GM23338 (cell line): ENCODE data around the gene ADAMTS20. TPM values are rescaled to one million over a fixed set of nuclear protein-coding genes. Genes with fewer than 3 reads are reported as not detected.

Experiments used
- ATAC-seq: fragments of 200-7000 bp; cut with Tn5 transposase; 3 replicates; pipeline ENCODE4 v1.9.1; 2020
- DNase-seq: peaks from one replicate; pipeline ENCODE4 v3.0.0-alpha.2; 2015; ENCODE audit warnings: low spot score
- H2AFZ ChIP-seq: fragments of 200-600 bp; sonication (generic); 2 replicates; pipeline ENCODE4 v1.8.0; 2016; ENCODE audit warnings: antibody characterized with exemption, mild to moderate bottlenecking, moderate library complexity
- H3F3A ChIP-seq: fragments of 200-600 bp; sonication (generic); replicated peaks from 2 replicates; pipeline ENCODE4 v1.8.0; 2017; ENCODE audit warnings: antibody characterized with exemption, mixed run types, low read depth
- H3K27ac ChIP-seq: fragments of 200-600 bp; sonication (generic); 2 replicates; pipeline ENCODE4 v1.6.1; 2016; ENCODE audit warnings: low read depth
- H3K27me3 ChIP-seq: fragments of 200-600 bp; sonication (generic); 2 replicates; pipeline ENCODE4 v1.8.0; 2016; ENCODE audit warnings: mild to moderate bottlenecking, mixed run types, moderate library complexity; ENCODE audit not compliant: insufficient read depth
- H3K36me3 ChIP-seq: fragments of 200-600 bp; sonication (generic); 2 replicates; pipeline ENCODE4 v1.8.0; 2016; ENCODE audit warnings: mild to moderate bottlenecking; ENCODE audit not compliant: insufficient read depth
- H3K4me1 ChIP-seq: fragments of 200-600 bp; sonication (generic); 2 replicates; pipeline ENCODE4 v1.8.0; 2016; ENCODE audit warnings: mild to moderate bottlenecking, moderate library complexity; ENCODE audit not compliant: insufficient read depth
- H3K4me2 ChIP-seq: fragments of 200-600 bp; sonication (generic); 2 replicates; pipeline ENCODE4 v1.7.1; 2017; ENCODE audit warnings: mixed run types
- H3K4me3 ChIP-seq: fragments of 200-600 bp; sonication (generic); 2 replicates; pipeline ENCODE4 v1.6.1; 2016; ENCODE audit warnings: mixed run types
- H3K79me2 ChIP-seq: fragments of 200-600 bp; sonication (generic); replicated peaks from 2 replicates; pipeline ENCODE4 v1.8.0; 2017; ENCODE audit warnings: mild to moderate bottlenecking; ENCODE audit not compliant: insufficient read depth
- H3K9me2 ChIP-seq: fragments of 200-600 bp; sonication (generic); 2 replicates; pipeline ENCODE4 v1.8.0; 2017; ENCODE audit not compliant: insufficient read depth
- H4K20me1 ChIP-seq: fragments of 200-600 bp; sonication (generic); replicated peaks from 2 replicates; pipeline ENCODE4 v1.8.0; 2017; ENCODE audit warnings: mild to moderate bottlenecking; ENCODE audit not compliant: insufficient read depth
- H3K27ac Mint-ChIP-seq: 2 replicates; pipeline ENCODE4 v1.8.0; 2020; ENCODE audit warnings: inconsistent platforms, mild to moderate bottlenecking, moderate library complexity, mixed read lengths
- H3K27me3 Mint-ChIP-seq: 3 replicates; pipeline ENCODE4 v1.8.0; 2022; ENCODE audit warnings: low read depth, mild to moderate bottlenecking, moderate library complexity, mixed read lengths, inconsistent platforms; ENCODE audit not compliant: insufficient read depth, poor library complexity
- H3K36me3 Mint-ChIP-seq: 3 replicates; pipeline ENCODE4 v1.8.0; 2021; ENCODE audit warnings: low read depth, mild to moderate bottlenecking, inconsistent platforms, moderate library complexity, mixed read lengths
- H3K4me1 Mint-ChIP-seq: 3 replicates; pipeline ENCODE4 v1.8.0; 2020; ENCODE audit warnings: mild to moderate bottlenecking, inconsistent platforms, mixed read lengths
- H3K4me3 Mint-ChIP-seq: 3 replicates; pipeline ENCODE4 v1.8.0; 2021; ENCODE audit warnings: moderate library complexity, mild to moderate bottlenecking, inconsistent platforms, mixed read lengths
- H3K9me3 Mint-ChIP-seq: 3 replicates; pipeline ENCODE4 v1.8.0; 2020; ENCODE audit warnings: moderate library complexity, mild to moderate bottlenecking, inconsistent platforms, mixed read lengths
- CREB1 ChIP-seq: fragments of 250-450 bp; sonication (Bioruptor Pico); IDR thresholded peaks from 2 replicates; pipeline ENCODE4 v1.5.0; 2020; ENCODE audit warnings: low read depth, mild to moderate bottlenecking, moderate library complexity
- CTCF ChIP-seq, 2 experiments: fragments of 200-600 bp in 1 of 2; sonication (generic) in 1 of 2; conservative IDR thresholded peaks; 2 replicates each; pipeline versions ENCODE4 v1.5.1 to v1.6.1; 2016 to 2017; ENCODE audit warnings: antibody characterized with exemption in 2 of 2, low read depth in 2 of 2, mild to moderate bottlenecking in 2 of 2, moderate library complexity in 1 of 2
- ETS1 ChIP-seq: IDR thresholded peaks from 2 replicates; pipeline ENCODE4 v1.6.1; 2016; ENCODE audit warnings: antibody characterized with exemption
- EZH2 ChIP-seq: fragments of 200-600 bp; sonication (generic); IDR thresholded peaks from one replicate; pipeline ENCODE4 v1.8.0; 2017; ENCODE audit warnings: antibody characterized with exemption, mild to moderate bottlenecking, low read depth; ENCODE audit not compliant: unreplicated experiment
- EZH2phosphoT487 ChIP-seq: fragments of 200-600 bp; sonication (generic); IDR thresholded peaks from one replicate; pipeline ENCODE4 v1.8.1; 2018; ENCODE audit warnings: antibody characterized with exemption; ENCODE audit not compliant: unreplicated experiment
- POLR2AphosphoS5 ChIP-seq: IDR thresholded peaks from 2 replicates; pipeline ENCODE4 v1.6.1; 2016; ENCODE audit warnings: antibody characterized with exemption, low read depth
- STAT1 ChIP-seq: IDR thresholded peaks from one replicate; pipeline ENCODE4 v1.6.1; 2016; ENCODE audit warnings: antibody characterized with exemption; ENCODE audit not compliant: unreplicated experiment
- ZNF114 ChIP-seq: fragments of 250-450 bp; sonication (Bioruptor Pico); IDR thresholded peaks from 2 replicates; pipeline ENCODE4 v1.5.0; 2020; ENCODE audit warnings: mild to moderate bottlenecking, moderate library complexity
- ZNF331 ChIP-seq: fragments of 250-450 bp; sonication (Bioruptor Pico); IDR thresholded peaks from 2 replicates; pipeline ENCODE4 v1.5.0; 2020; ENCODE audit warnings: low read depth, mild to moderate bottlenecking, moderate library complexity
- ZNF462 ChIP-seq: fragments of 250-450 bp; sonication (Bioruptor Pico); IDR thresholded peaks from 2 replicates; pipeline ENCODE4 v1.5.0; 2020; ENCODE audit warnings: mild to moderate bottlenecking, moderate library complexity
- polyA plus RNA-seq: library from polyadenylated mRNA; unstranded; fragments of >200 nt; fragmentation: Nextera tagmentation; extraction: Ambion mirVana; gene quantifications from 2 replicates; pipeline ENCODE4 v1.2.1, GENCODE V29; 2016
- total RNA-seq: library from RNA; depleted of rRNA; stranded (reverse); fragments of >200 nt; shearing (Covaris generic); gene quantifications from 2 replicates; pipeline ENCODE4 v1.2.3, GENCODE V29; 2014

The ADAMTS20 gene
- total and polyA plus RNA-seq, 2 experiments from 2014 or later: 2.0 to 9.3 TPM

GRCh38 chr12:43318021-43318420 is 234.0 kb downstream of the ADAMTS20 start:
- no peak overlapping the region for H3K4me2 ChIP-seq

More at GRCh38 chr12:43318021-43318420, 234.0 kb downstream of the ADAMTS20 start:
- Mint-ChIP-seq H3K27ac (no peak overlapping the region), H3K27me3 (no peaks in the 10 kb centered on the region), H3K36me3 (no peaks in the 10 kb centered on the region), H3K4me1 (no peaks in the 10 kb centered on the region), H3K4me3 (no peak overlapping the region), H3K9me3 (no peaks in the 10 kb centered on the region; the same call in 2 of the 3 replicates)
- no peak overlapping the region for H3K4me3 ChIP-seq
- no peak overlapping the region for H2AFZ ChIP-seq
- no peaks in the 10 kb centered on the region for H3K79me2 ChIP-seq
- H3K9me2 ChIP-seq: no peaks in the 10 kb centered on the region
- DNase-seq (no peak), ATAC-seq (no peak)
- H3K27ac ChIP-seq: no peak overlapping the region
- no peaks in the 10 kb centered on the region for H3F3A ChIP-seq
- no peaks in the 10 kb centered on the region for H4K20me1 ChIP-seq
- H3K4me1 ChIP-seq: no peaks in the 10 kb centered on the region
- no peaks in the 10 kb centered on the region for H3K27me3 ChIP-seq
- no peak for TF ChIP-seq CTCF (conservative IDR thresholded peaks at IDR 0.05; ENCODE audit: low read depth in 2 of 2)
- no peak for TF ChIP-seq POLR2AphosphoS5
- no peak for TF ChIP-seq ETS1
- TF ChIP-seq CREB1 (CRISPR knock-in tag): no peak
- no peak for TF ChIP-seq ZNF462 (CRISPR knock-in tag)
- no peak for TF ChIP-seq EZH2phosphoT487
- no peak for TF ChIP-seq STAT1
- no peak for TF ChIP-seq ZNF114 (CRISPR knock-in tag)
- no peak for TF ChIP-seq EZH2
- no peak for TF ChIP-seq ZNF331 (CRISPR knock-in tag)
- H3K36me3 ChIP-seq: no peaks in the 10 kb centered on the region
